HG02678 (cell line): ENCODE results near the gene TDP1.
"Not testable (repeated sequence)": the region's sequence is repeated elsewhere in the genome, so short reads cannot be mapped to it uniquely, and the experiment has no call there.

Experiments used
- ATAC-seq: cut with Tn5 transposase; IDR thresholded peaks from one replicate; pipeline ENCODE4 v1.9.1; 2021; ENCODE audit warnings: mild to moderate bottlenecking, moderate library complexity; ENCODE audit not compliant: unreplicated experiment

Gene TDP1

GRCh38 chr14:89988787-89989186 lies 33.1 kb downstream of the TDP1 start:
- ATAC-seq = no peak

GRCh38 chr14:89990218-89990617 lies 34.5 kb downstream of the TDP1 start:
- ATAC-seq = no peak

GRCh38 chr14:89990623-89991275 lies 35.0 kb downstream of the TDP1 start:
- ATAC-seq = no peak

- ATAC-seq = no peak
Measured at GRCh38 chr14:89992273-89992672, 36.5 kb downstream of the TDP1 start.

- no peak for ATAC-seq
Measured at GRCh38 chr14:89996963-89997362, 41.2 kb downstream of the TDP1 start.

GRCh38 chr14:90000935-90001334 lies 45.2 kb downstream of the TDP1 start:
- ATAC-seq = no peak

GRCh38 chr14:90003526-90004307 lies 48.0 kb downstream of the TDP1 start:
- ATAC-seq = no peak

- no peak for ATAC-seq
Measured at GRCh38 chr14:90005441-90005840, 49.7 kb downstream of the TDP1 start.

- no peak for ATAC-seq
Measured at GRCh38 chr14:90005939-90006530, 50.3 kb downstream of the TDP1 start.

- no peak for ATAC-seq
Measured at GRCh38 chr14:90017371-90017770, 61.6 kb downstream of the TDP1 start.

GRCh38 chr14:90019824-90020523 lies 64.2 kb downstream of the TDP1 start:
- no peak for ATAC-seq

GRCh38 chr14:90023176-90023896 lies 67.6 kb downstream of the TDP1 start:
- ATAC-seq = no peak

- no peak for ATAC-seq
Measured at GRCh38 chr14:90024910-90025309, 69.2 kb downstream of the TDP1 start.

GRCh38 chr14:90026608-90027007 lies 70.9 kb downstream of the TDP1 start:
- ATAC-seq = not testable (repeated sequence)

- no peak for ATAC-seq
Measured at GRCh38 chr14:90027842-90028241, 72.1 kb downstream of the TDP1 start.

GRCh38 chr14:90034156-90034555 lies 78.4 kb downstream of the TDP1 start:
- no peak for ATAC-seq

- no peak for ATAC-seq
Measured at GRCh38 chr14:90034835-90035525, 79.3 kb downstream of the TDP1 start.

- no peak for ATAC-seq
Measured at GRCh38 chr14:90039253-90040010, 83.7 kb downstream of the TDP1 start.

- ATAC-seq = no peak
Measured at GRCh38 chr14:90040411-90040810, 84.7 kb downstream of the TDP1 start.
